Adrenal gland (tissue), 5 donors: ENCODE results near the gene RAPGEF4.
A peak's percentile ranks its signal among the peaks of the same experiment; 100 is the strongest.

Experiments
- CTCF ChIP-seq, 6 experiments: fragments of 450-650 bp in 4 of 6; fragments of 200-600 bp in 2 of 6; sonication (generic) in 1 of 6; IDR thresholded peaks; 1 replicate in 5 of 6; 2 replicates in 1 of 6; pipeline versions ENCODE4 v1.5.1 to v1.8.0; 2016 to 2021; ENCODE audit warnings: antibody characterized with exemption in 6 of 6, mild to moderate bottlenecking in 2 of 6, moderate library complexity in 1 of 6
- POLR2A ChIP-seq, 2 donors: fragments of 450-650 bp; IDR thresholded peaks; one replicate each; pipeline ENCODE4 v1.6.1; 2017; ENCODE audit warnings: antibody characterized with exemption in 2 of 2, mild to moderate bottlenecking in 2 of 2, moderate library complexity in 1 of 2
- donor health status: DM: no; HTN: no; CAD: no.

GRCh38 chr2:172806493-172806892 lies 70.8 kb downstream of the RAPGEF4 start:
- TF ChIP-seq CTCF (IDR thresholded peaks at IDR 0.05) (peak; percentile 76 to 92 (median 85)), POLR2A (IDR thresholded peaks at IDR 0.05) (no peak)
